ENCODE results near the gene CIDEA. TPM values are rescaled to one million over a fixed set of nuclear protein-coding genes. Genes with fewer than 3 reads are reported as not detected.

CIDEA gene
- total RNA-seq, 1 donor from 2014 or later = not detected

DNA sequence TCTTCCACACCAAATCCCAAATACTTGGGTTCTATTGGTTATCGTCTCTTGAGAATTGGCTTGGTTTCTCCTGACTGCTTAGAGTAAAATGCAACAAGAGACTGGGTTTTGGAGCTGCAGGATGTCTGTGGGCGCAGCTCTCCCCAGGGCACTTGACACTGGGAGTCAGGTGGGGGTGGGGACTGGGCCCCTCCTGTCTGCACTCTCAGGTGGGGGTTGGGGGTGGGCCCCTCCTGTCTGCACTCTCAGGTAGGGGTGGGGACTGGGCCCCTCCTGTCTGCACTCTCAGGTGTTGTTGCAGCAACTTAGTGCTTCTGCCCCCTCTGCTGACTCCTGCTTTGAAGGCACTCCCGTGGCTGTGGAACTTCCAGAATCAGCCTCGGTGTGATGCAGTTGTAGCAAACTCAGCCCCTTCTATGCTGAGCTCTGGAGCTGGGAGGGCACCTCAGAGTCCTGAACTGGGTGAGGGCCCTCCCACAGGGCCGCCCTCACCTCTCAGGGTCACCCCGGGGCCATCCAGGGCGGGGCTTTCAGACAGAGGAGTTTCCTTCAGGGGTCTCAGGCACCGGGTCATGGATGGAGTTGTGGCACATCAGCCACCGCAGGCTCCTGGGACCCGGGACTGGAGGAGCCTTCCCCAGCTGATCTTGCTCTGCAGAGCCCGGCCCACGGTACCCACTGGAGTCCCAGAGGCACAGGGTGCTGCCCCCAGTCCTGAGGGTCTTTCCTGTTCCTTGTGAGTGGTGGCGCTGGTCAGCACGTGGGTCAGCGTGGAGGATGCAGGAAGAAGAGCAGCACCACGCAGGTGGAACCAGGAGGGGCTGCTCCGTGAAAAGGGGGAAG is 22.9 kb upstream of the CIDEA start:
- peak; percentile 15 for ATAC-seq
- no peak for TF ChIP-seq CTCF (IDR thresholded peaks at IDR 0.05)
- H3K27me3 ChIP-seq = no peaks in the 10 kb centered on the region
- H3K9me3 ChIP-seq = no peaks in the 10 kb centered on the region
- H3K4me1 ChIP-seq = no peaks in the 10 kb centered on the region
- H3K36me3 ChIP-seq = no peaks in the 10 kb centered on the region
- H3K27ac ChIP-seq = no peak overlapping the region
- intact Hi-C loops (cut with DNase I) = no loop called here
- no peak overlapping the region for H3K4me3 ChIP-seq
- no peak for DNase-seq

GRCh38 chr18:12231986-12232385 is 22.2 kb upstream of the CIDEA start:
- no peaks in the 10 kb centered on the region for H3K9me3 ChIP-seq
- no peak for TF ChIP-seq CTCF (IDR thresholded peaks at IDR 0.05)
- H3K4me3 ChIP-seq = no peak overlapping the region
- no peak overlapping the region for H3K27ac ChIP-seq
- no peaks in the 10 kb centered on the region for H3K4me1 ChIP-seq
- peaks cover 7% of the 10 kb centered on the region for H3K27me3 ChIP-seq
- H3K36me3 ChIP-seq = no peaks in the 10 kb centered on the region
- ATAC-seq (no peak), DNase-seq (no peak)
- intact Hi-C loops (cut with DNase I) = no loop called here

GRCh38 chr18:12233378-12233777 is 20.8 kb upstream of the CIDEA start:
- Histone ChIP-seq H3K27me3 (peaks cover 10% of the 10 kb centered on the region), H3K27ac (no peak overlapping the region), H3K9me3 (no peaks in the 10 kb centered on the region), H3K36me3 (no peaks in the 10 kb centered on the region), H3K4me1 (no peaks in the 10 kb centered on the region), H3K4me3 (no peak overlapping the region)
- TF ChIP-seq CTCF (IDR thresholded peaks at IDR 0.05) = no peak
- intact Hi-C loops (cut with DNase I) = no loop called here
- DNase-seq = no peak
- ATAC-seq = no peak

DNA sequence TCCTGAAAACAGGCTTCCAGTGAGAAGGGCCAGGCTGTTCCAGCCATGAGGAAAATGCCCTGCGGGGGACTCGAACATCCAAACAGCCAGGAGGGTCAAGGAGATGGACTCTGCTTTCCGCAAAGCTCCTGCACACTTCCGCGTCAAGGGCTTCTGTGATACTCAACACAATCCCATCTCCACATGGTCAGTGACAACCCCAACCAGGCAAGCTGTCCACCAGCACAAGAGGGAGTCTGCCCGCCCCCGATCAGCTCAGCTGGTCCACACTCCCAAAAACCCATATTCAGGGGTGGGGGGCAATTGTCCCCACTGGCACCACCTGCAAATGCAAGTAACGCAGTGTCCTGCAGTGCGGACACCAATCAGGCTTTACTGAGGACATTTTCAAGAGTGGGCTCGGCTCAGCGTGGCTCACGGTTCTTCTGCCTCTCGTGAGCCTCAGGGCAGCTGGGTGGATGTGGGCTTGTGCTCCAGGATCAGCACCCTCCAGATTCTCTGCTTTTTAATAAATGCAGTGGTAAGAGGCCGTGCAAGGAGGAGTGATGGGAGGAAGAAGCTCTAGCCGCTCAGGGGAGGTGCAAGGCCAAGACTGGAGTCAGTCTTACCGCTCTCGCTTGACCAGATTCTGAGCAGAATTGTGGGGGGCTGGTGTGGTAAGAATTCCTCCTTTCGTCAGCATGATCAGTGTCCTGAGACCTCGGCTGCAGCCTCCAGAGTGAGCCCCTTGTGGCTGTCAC is 19.5 kb upstream of the CIDEA start:
- Histone ChIP-seq H3K27me3 (peaks cover 10% of the 10 kb centered on the region), H3K27ac (no peak overlapping the region), H3K36me3 (no peaks in the 10 kb centered on the region), H3K4me1 (no peaks in the 10 kb centered on the region), H3K9me3 (no peaks in the 10 kb centered on the region), H3K4me3 (no peak overlapping the region)
- DNase-seq = no peak
- ATAC-seq = no peak
- TF ChIP-seq CTCF (IDR thresholded peaks at IDR 0.05) = no peak
- intact Hi-C loops (cut with DNase I) = no loop called here

GRCh38 chr18:12236141-12236540 is 18.0 kb upstream of the CIDEA start:
- intact Hi-C loops (cut with DNase I) = no loop called here
- Histone ChIP-seq H3K36me3 (no peaks in the 10 kb centered on the region), H3K4me1 (no peaks in the 10 kb centered on the region), H3K9me3 (no peaks in the 10 kb centered on the region), H3K27ac (no peak overlapping the region), H3K27me3 (peaks cover 10% of the 10 kb centered on the region), H3K4me3 (no peak overlapping the region)
- TF ChIP-seq CTCF (IDR thresholded peaks at IDR 0.05) = no peak
- ATAC-seq (no peak), DNase-seq (no peak)
